GM20000 (cell line): ENCODE data around the gene RNF5.
"Not testable (repeated sequence)": the region's sequence is repeated elsewhere in the genome, so short reads cannot be mapped to it uniquely, and the experiment has no call there.

Experiments used
- DNase-seq: peaks from one replicate; pipeline ENCODE4 v3.0.0; 2012; ENCODE audit warnings: low spot score
- TF ChIP-seq, protein P1 (sequence below): IDR thresholded peaks from 2 replicates; pipeline ENCODE4 v1.5.1; 2012; ENCODE audit warnings: mild to moderate bottlenecking, control low read depth; ENCODE audit errors: extremely low read depth, missing control alignments

Gene RNF5

DNA sequence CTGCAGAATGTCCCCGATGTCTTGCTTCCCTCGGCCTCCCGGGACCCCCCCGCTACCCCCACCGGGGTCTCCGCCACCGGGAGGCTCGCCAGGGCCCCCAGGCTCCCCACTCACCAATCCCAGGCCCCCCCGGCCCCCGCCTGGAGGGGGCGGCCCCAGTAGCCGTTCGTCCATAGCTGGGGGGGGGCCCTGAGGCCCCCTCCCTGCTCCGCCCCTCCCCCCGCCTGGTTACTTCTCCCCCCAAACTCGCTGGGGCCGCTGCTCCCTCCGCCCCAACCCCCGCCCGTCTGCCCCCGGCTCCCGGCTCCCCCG lies 11.5 kb downstream of the RNF5 start:
- TF ChIP-seq, protein P1, sequence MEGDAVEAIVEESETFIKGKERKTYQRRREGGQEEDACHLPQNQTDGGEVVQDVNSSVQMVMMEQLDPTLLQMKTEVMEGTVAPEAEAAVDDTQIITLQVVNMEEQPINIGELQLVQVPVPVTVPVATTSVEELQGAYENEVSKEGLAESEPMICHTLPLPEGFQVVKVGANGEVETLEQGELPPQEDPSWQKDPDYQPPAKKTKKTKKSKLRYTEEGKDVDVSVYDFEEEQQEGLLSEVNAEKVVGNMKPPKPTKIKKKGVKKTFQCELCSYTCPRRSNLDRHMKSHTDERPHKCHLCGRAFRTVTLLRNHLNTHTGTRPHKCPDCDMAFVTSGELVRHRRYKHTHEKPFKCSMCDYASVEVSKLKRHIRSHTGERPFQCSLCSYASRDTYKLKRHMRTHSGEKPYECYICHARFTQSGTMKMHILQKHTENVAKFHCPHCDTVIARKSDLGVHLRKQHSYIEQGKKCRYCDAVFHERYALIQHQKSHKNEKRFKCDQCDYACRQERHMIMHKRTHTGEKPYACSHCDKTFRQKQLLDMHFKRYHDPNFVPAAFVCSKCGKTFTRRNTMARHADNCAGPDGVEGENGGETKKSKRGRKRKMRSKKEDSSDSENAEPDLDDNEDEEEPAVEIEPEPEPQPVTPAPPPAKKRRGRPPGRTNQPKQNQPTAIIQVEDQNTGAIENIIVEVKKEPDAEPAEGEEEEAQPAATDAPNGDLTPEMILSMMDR: no peak
- DNase-seq: no peak

DNA sequence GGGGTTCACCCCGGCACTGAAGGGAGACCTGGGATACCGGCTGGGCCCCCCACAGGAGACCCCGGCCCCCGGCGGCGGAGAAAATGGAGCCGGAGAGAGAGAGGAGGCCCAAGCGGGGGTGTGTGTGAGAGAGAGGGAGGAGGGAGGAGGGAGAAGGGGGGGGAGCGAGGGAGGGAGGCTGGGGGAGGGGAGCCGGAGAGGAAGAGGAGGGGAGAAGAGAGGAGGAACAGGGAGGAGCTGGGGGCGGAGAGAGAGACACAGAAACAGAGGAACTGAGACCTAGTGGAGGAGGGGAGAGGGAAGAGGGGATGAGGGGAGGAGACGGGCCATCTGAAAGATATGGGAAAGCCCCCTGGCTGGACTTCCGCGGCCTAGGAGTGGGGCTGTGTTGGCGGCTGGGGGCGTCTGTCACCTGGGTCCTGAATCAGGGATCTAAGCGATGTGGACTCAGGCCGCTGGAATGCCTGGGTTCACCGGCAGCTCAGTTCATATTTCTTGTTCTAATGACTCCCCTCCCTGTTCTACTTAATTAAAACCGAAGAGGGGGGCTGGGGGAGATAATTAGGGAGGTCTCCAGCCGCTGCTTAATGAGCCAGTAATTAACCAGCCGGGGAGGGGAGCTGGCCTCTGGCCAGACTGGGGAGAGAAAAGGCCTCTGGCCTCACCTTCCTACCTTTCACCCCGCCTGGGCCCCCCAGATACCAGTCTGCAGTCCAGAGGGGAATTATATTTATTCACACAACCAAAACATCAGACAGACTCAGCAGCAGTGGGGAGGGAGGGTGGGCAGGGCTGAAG lies 12.0 kb downstream of the RNF5 start, which contains the start of gene PBX2:
Gene PBX2 (minus strand): TSS at position 149 of the 798 bp plus-strand sequence. CDS start 287 bp downstream, outside the sequence.
- peak; percentile 89 for DNase-seq
- TF ChIP-seq, protein P1: no peak

DNA sequence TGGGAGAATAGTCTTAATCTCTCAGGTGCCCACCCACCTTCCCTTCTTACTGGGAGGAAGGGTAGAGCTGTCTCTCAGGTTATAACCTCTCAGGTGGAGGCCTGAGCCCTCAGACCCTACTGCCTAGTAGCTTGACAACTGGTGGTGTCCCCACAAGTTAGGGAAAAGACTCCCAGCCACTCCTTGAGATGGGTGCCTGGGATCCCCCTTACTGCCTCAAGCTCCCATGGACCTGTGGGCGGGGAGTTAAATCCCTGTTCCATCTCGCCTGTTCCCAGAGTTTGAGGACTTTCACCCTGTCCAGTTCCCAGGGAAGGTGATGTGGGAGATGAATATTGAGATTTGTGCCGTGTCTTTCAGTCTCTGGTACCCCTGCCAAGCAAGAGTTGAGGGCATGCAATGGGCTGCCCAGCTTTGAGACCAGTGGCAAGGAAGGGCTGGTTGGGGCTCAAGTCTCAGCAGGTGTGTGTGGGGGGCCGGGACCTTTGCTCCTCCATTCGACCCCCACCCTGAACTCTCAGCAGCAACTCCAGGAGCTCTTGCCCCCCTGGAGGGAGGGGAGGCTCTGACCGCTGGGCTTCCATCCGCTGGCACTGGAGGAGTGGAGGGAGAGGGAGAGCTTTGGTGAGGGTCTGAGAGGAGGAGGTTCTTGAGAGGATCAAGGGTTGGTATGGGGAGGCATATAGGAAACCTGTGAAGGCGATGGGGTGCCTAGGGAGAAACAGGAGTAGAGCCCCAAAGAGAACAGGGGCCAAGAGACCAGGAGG lies 12.9 kb downstream of the RNF5 start:
- DNase-seq: no peak
- TF ChIP-seq, protein P1: no peak

DNA sequence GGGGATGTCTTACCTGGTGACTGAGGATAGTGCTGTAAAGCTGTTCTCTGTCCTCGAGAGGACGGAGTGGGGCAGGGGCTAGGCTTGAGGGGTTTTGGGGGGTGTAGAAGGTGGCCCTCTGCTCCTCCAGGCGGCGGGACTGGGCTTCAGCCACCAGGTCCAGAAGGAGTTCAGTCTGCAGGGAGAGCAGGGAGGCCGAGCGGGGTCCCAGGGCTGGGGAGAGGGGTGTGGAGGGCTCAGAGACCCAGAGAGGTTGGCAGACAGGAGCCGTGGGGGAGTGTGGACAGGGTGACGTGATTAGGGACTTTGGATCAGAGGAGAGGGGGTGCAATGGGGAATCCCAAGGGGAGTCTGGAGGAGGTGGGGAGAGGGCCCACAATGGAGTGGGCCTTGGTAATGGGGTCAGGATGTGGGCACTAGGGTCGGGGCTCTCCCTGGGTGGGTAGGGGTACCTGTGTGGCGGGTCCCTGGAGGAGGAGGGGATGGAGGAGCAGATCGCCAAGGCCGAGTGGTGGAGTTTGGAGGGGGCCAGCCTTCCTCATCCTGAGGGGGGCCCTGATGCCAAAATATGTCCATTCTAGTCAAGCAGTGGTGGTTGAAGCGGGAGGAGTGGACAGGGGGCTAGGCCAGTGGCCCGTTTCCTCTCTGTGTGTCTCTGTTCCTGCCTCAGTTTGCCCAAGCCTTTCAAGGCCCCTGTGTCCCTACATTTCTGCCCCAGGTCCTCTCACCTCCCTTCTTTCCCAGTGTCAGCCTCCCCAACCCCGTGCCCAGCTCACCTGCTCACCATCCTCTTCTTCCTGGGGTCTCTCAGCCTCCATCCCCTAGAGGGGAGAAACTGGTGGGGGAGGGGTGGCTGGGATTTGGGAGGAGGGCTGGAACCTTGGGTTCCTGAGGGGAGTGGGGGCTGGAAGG lies 13.7 kb downstream of the RNF5 start:
- no peak for DNase-seq

DNA sequence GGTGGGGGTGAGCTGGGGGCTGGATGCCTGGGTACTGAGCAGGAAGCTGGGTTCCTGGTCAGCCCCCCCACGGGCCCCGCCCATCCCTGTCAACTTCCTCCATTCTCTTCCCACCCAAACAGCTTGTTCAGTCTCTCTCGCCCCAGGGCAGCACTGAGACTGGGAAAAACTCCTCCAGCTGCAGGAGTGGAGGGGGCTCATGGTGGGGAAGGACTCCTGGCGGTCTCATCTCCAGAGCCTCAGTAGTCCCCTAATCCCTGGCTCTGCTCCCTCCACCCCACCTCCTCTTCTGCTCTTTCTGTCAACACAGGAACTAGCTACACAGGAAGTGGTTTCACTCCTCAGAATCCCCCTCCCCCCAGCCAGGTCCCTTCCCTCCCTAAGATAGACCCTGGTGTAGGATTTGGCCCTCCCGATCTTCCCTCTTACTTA lies 14.4 kb downstream of the RNF5 start, which contains the start of gene GPSM3:
Gene GPSM3 (minus strand): TSS at position 36 of the 432 bp plus-strand sequence. CDS start 130 bp downstream, outside the sequence.
- peak; percentile 44 for DNase-seq

More for the DNA sequence above, 13.7 kb downstream of the RNF5 start:
- TF ChIP-seq, protein P1: no peak

DNA sequence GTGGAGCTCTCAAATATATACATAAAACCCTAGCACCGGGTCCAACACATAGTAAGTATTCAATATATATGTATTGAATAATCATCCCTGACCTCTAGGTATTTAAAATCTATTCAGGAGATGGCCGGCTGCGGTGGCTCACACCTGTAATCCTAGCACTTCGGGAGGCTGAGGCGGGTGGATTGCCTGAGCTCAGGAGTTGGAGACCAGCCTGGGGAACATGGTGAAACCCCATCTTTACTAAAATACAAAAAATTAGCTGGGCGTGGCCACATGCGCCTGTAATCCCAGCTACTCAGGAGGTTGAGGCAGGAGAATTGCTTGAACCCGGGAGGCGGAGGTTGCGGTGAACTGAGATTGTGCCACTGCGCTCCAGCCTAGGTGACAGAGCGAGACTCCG lies 14.9 kb downstream of the RNF5 start:
- not testable (repeated sequence) for DNase-seq

More for the DNA sequence above, 14.4 kb downstream of the RNF5 start, which contains the start of gene GPSM3:
- TF ChIP-seq, protein P1: no peak

DNA sequence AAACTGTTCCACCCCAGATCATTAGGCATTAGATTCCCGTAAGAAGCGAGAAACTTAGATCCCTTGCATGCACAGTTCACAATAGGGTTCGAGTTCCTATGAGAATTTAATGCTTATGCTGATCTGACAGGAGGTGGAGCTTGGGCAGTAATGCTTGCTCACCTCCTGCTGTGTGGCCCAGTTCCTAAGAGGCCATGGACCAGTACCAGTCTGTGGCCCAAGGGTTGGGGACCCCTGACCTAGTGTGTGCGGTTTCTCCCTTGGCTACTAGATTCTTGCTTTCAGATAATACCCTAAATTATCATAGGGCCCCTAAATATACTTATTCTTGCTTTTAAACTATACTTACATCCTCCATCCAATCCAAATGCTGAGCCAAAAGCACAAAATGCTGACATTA lies 16.2 kb downstream of the RNF5 start:
- TF ChIP-seq, protein P1: no peak

More for the DNA sequence above, 16.2 kb downstream of the RNF5 start:
- no peak for DNase-seq
